Right lobe of liver (tissue), 4 donors: ENCODE data around the gene TPSD1.

ENCODE experiments used
- POLR2A ChIP-seq: fragments of 450-650 bp; IDR thresholded peaks from one replicate; pipeline ENCODE4 v1.6.1; 2017; ENCODE audit warnings: antibody characterized with exemption, mild to moderate bottlenecking
- TF ChIP-seq, protein P1 (sequence below), 4 donors: fragments of 200-600 bp in 3 of 4; fragments of 450-650 bp in 1 of 4; IDR thresholded peaks; one replicate each; pipeline versions ENCODE4 v1.5.1 to v1.8.0; 2016 to 2022; ENCODE audit warnings: antibody characterized with exemption in 4 of 4, mild to moderate bottlenecking in 2 of 4
- donor health status: DM: no; HTN: no; CAD: no.
- donor health status: DM: no; HTN: no; CAD: no.
- donor health status: DM: no; HTN: yes; CAD: no.

DNA sequence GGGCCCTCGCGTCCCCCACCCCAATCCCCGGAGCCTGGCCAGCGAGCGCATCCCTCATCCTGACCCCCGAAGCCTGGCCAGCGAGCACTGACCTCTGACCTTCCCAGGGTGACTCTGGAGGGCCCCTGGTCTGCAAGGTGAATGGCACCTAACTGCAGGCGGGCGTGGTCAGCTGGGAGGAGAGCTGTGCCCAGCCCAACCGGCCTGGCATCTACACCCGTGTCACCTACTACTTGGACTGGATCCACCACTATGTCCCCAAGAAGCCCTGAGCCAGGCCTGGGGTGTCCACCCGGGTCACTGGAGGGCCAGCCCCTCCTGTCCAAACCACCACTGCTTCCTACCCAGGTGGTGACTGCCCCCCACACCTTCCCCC, 2.3 kb downstream of the TPSD1 start:
- TF ChIP-seq, protein P1, sequence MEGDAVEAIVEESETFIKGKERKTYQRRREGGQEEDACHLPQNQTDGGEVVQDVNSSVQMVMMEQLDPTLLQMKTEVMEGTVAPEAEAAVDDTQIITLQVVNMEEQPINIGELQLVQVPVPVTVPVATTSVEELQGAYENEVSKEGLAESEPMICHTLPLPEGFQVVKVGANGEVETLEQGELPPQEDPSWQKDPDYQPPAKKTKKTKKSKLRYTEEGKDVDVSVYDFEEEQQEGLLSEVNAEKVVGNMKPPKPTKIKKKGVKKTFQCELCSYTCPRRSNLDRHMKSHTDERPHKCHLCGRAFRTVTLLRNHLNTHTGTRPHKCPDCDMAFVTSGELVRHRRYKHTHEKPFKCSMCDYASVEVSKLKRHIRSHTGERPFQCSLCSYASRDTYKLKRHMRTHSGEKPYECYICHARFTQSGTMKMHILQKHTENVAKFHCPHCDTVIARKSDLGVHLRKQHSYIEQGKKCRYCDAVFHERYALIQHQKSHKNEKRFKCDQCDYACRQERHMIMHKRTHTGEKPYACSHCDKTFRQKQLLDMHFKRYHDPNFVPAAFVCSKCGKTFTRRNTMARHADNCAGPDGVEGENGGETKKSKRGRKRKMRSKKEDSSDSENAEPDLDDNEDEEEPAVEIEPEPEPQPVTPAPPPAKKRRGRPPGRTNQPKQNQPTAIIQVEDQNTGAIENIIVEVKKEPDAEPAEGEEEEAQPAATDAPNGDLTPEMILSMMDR (IDR thresholded peaks at IDR 0.05) = no peak
- no peak for TF ChIP-seq POLR2A
